NCI-H2029 (cell line): Measurements from ENCODE around the gene SAMD4B.
"Not testable (repeated sequence)": the region's sequence is repeated elsewhere in the genome, so short reads cannot be mapped to it uniquely, and the experiment has no call there.

Experiments used
- DNase-seq: peaks from one replicate; lab custom pipeline; 2025; lab: John Stamatoyannopoulos, UW

SAMD4B gene

GRCh38 chr19:39310558-39311311 lies 31.5 kb upstream of the SAMD4B start:
- DNase-seq: no peak

- DNase-seq: no peak
Measured at GRCh38 chr19:39314016-39314728, 28.0 kb upstream of the SAMD4B start.

- no peak for DNase-seq
Measured at GRCh38 chr19:39315933-39316332, 26.3 kb upstream of the SAMD4B start.

- DNase-seq: no peak
Measured at GRCh38 chr19:39316627-39317321, 25.4 kb upstream of the SAMD4B start.

GRCh38 chr19:39317476-39317875 lies 24.7 kb upstream of the SAMD4B start:
- DNase-seq: no peak

GRCh38 chr19:39318071-39318470 lies 24.1 kb upstream of the SAMD4B start:
- no peak for DNase-seq

- DNase-seq: no peak
Measured at GRCh38 chr19:39318690-39319089, 23.5 kb upstream of the SAMD4B start.

- DNase-seq: no peak
Measured at GRCh38 chr19:39319098-39319891, 22.9 kb upstream of the SAMD4B start.

- no peak for DNase-seq
Measured at GRCh38 chr19:39319892-39320248, 22.4 kb upstream of the SAMD4B start.

GRCh38 chr19:39321117-39321831 lies 20.9 kb upstream of the SAMD4B start:
- no peak for DNase-seq

GRCh38 chr19:39321832-39322176 lies 20.4 kb upstream of the SAMD4B start:
- DNase-seq: no peak

- no peak for DNase-seq
Measured at GRCh38 chr19:39324242-39324842, 17.9 kb upstream of the SAMD4B start.

GRCh38 chr19:39325778-39326665 lies 16.2 kb upstream of the SAMD4B start:
- DNase-seq: no peak

- DNase-seq: no peak
Measured at GRCh38 chr19:39327363-39328045, 14.7 kb upstream of the SAMD4B start.

GRCh38 chr19:39328046-39328705 lies 14.0 kb upstream of the SAMD4B start:
- DNase-seq: peak; percentile 19

- no peak for DNase-seq
Measured at GRCh38 chr19:39329948-39330347, 12.3 kb upstream of the SAMD4B start.

- DNase-seq: no peak
Measured at GRCh38 chr19:39332293-39332692, 9.9 kb upstream of the SAMD4B start.

- not testable (repeated sequence) for DNase-seq
Measured at GRCh38 chr19:39332738-39333137, 9.5 kb upstream of the SAMD4B start.

GRCh38 chr19:39333507-39333906 lies 8.7 kb upstream of the SAMD4B start:
- no peak for DNase-seq
